ENCODE results near the gene XPO5. TPM values are rescaled to one million over a fixed set of nuclear protein-coding genes. Genes with fewer than 3 reads are reported as not detected.

The XPO5 gene
- total and polyA plus RNA-seq, 2 of the 4 experiments (the other 2 are of a cell fraction), result 29.0 to 30.1 TPM

GRCh38 chr6:43500921-43501320, 74.9 kb downstream of the XPO5 start:
- no peak overlapping the region for H2BK5ac ChIP-seq (ENCODE audit: low read depth, low read length, poor library complexity, severe bottlenecking)
- DNase-seq, result no peak

More at GRCh38 chr6:43500921-43501320, 74.9 kb downstream of the XPO5 start:
- no peak for TF ChIP-seq USF2 (IDR thresholded peaks at IDR 0.05; ENCODE audit: low read depth, low read length)
- TF ChIP-seq NFE2L2 (IDR thresholded peaks at IDR 0.05; ENCODE audit: low read depth, low read length), result no peak
- no peak for TF ChIP-seq MXI1 (IDR thresholded peaks at IDR 0.05; ENCODE audit: borderline replicate concordance, low read depth, low read length)
- no peak for TF ChIP-seq RCOR1 (IDR thresholded peaks at IDR 0.05; ENCODE audit: insufficient replicate concordance, low read length)
- TF ChIP-seq RAD21 (IDR thresholded peaks at IDR 0.05; ENCODE audit: low read length), result no peak
- TF ChIP-seq POLR2A (IDR thresholded peaks at IDR 0.05; ENCODE audit: low read depth, low read length), result no peak
- TF ChIP-seq MAZ (IDR thresholded peaks at IDR 0.05; ENCODE audit: borderline replicate concordance, low read depth, low read length), result no peak
- no peak for TF ChIP-seq MAFK (IDR thresholded peaks at IDR 0.05; ENCODE audit: low read depth, low read length)
- TF ChIP-seq CTCF (conservative IDR thresholded peaks at IDR 0.05; ENCODE audit: low read depth, low read length), result no peak
- no peak for TF ChIP-seq ELK1 (IDR thresholded peaks at IDR 0.05; ENCODE audit: borderline replicate concordance, low read depth, low read length)
- no peak for TF ChIP-seq RFX5 (IDR thresholded peaks at IDR 0.05; ENCODE audit: low read depth, low read length)
- TF ChIP-seq CHD1 (IDR thresholded peaks at IDR 0.05; ENCODE audit: low read depth, low read length), result no peak
- CTCF ChIA-PET, result no interaction called here
- H3K4me3 ChIP-seq (ENCODE audit: insufficient read depth, low read depth, low read length), result no peak overlapping the region
- H2AK9ac ChIP-seq (replicated peaks; ENCODE audit: low read depth, low read length, poor library complexity), result no peak overlapping the region
- ATAC-seq (ENCODE audit: low read depth), result no peak
- dilution Hi-C loops (cut with HindIII; ENCODE audit: low sequenced_read_pairs, unreplicated experiment), result no loop called here
- H2AK5ac ChIP-seq (ENCODE audit: low read depth, low read length), result no peak overlapping the region
- no peak overlapping the region for H4K91ac ChIP-seq (ENCODE audit: insufficient read depth, low read depth, low read length)
- no CpG with 5 or more reads among the region's 3 CpGs for WGBS, 2 experiments (ENCODE audit: extremely low coverage in 2 of 2, insufficient read length in 1 of 2)
- H3K56ac ChIP-seq (ENCODE audit: extremely low read depth, insufficient read depth, low read length), result no peak overlapping the region
- no peak overlapping the region for H3K27ac ChIP-seq (ENCODE audit: insufficient read depth, low read length)
- H3K9me1 ChIP-seq (ENCODE audit: insufficient read depth, low read length), result peaks cover 1% of the 10 kb centered on the region
- H3K79me1 ChIP-seq (ENCODE audit: low read depth in 1 of 2, low read length in 2 of 2), result peaks cover 14 to 18% of the 10 kb centered on the region in 2 experiments
- no peak overlapping the region for H2BK20ac ChIP-seq (ENCODE audit: low read depth, low read length)
- no peak overlapping the region for H3K18ac ChIP-seq (ENCODE audit: low read depth, low read length)
- no peaks in the 10 kb centered on the region for H3K9me3 ChIP-seq (ENCODE audit: control insufficient read depth, insufficient read depth, low read length)
- H4K20me1 ChIP-seq (ENCODE audit: insufficient read depth, low read length), result 0 out of 2 replicates have a peak, but pooled peaks cover 5% of the 10 kb centered on the region
- H2AFZ ChIP-seq (replicated peaks; ENCODE audit: low read length, poor library complexity), result no peak overlapping the region
- peaks cover 15% of the 10 kb centered on the region for H3K4me1 ChIP-seq (ENCODE audit: control insufficient read depth, insufficient read depth, low read length)
- H3K4me2 ChIP-seq (ENCODE audit: low read depth, low read length), result no peak overlapping the region
- no peak overlapping the region for H3K9ac ChIP-seq (ENCODE audit: low read depth, low read length)
- H3K27me3 ChIP-seq (ENCODE audit: control insufficient read depth, insufficient read depth, low read length), result no peaks in the 10 kb centered on the region
- H3K23ac ChIP-seq (ENCODE audit: low read depth, low read length), result no peak overlapping the region
- BruUV-seq (replicated peaks), result no TSS peak
- H2BK15ac ChIP-seq (ENCODE audit: low read depth, low read length), result no peak overlapping the region
- no peak overlapping the region for H2BK120ac ChIP-seq (ENCODE audit: low read depth, low read length)
- in situ Hi-C loops (cut with MboI; ENCODE audit: low sequenced_read_pairs), result no loop called here
- H3K36me3 ChIP-seq (ENCODE audit: control insufficient read depth, insufficient read depth, low read length), result peaks cover 64% of the 10 kb centered on the region
- H4K8ac ChIP-seq (ENCODE audit: low read depth in 2 of 2, low read length in 2 of 2), result no peak overlapping the region
- H3K4ac ChIP-seq (ENCODE audit: low read depth, low read length), result no peak overlapping the region
- no peak overlapping the region for H4K5ac ChIP-seq (ENCODE audit: low read depth, low read length)
- intact Hi-C loops (cut with micrococcal nuclease), result no loop called here
- POLR2A ChIA-PET (ENCODE audit: unreplicated experiment), result no interaction called here
- H3K14ac ChIP-seq (replicated peaks; ENCODE audit: low read depth, low read length), result no peak overlapping the region
